HG03108 (cell line): Measurements from ENCODE around the gene PRLHR.

ENCODE experiments used
- ATAC-seq: cut with Tn5 transposase; IDR thresholded peaks from one replicate; pipeline ENCODE4 v1.9.1; 2021; ENCODE audit warnings: moderate library complexity; ENCODE audit not compliant: unreplicated experiment

PRLHR gene

DNA sequence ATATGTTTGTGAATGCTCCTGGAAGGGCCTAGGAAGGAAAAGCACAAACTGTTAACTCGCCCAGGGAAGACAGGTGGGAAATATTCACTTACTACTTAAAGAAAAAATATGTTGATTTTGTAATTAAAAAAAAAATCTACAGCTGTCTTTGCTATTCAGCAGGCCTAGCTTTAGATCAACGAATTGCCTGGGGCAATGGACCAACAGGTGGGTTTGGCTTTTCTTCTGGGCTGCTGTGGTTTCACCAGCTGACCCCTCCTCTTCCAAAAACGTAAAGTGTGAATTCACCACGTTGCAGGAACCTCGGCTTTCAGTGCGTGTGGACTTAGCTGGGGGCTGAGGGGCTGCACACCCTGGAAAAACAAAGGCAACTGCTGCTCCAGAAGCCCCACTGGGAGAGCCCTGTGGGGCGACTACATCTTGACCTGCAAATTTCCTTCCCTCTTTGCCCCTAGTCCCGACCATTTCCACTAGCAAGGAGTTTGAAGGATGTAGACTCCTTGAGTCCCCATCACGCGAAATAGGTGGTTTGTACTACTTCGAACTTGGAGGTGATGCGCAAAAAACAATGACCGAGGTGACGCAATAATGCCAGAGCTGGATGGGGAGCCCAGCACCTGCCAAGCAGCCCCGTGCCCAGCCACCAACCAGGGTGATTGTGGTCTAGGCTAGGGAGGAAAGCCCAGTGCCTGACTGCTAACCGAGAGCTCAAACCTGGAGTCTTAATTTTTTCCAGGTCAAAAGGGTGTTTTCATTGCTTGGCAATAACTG lies 7.4 kb downstream of the PRLHR start:
- ATAC-seq = no peak

DNA sequence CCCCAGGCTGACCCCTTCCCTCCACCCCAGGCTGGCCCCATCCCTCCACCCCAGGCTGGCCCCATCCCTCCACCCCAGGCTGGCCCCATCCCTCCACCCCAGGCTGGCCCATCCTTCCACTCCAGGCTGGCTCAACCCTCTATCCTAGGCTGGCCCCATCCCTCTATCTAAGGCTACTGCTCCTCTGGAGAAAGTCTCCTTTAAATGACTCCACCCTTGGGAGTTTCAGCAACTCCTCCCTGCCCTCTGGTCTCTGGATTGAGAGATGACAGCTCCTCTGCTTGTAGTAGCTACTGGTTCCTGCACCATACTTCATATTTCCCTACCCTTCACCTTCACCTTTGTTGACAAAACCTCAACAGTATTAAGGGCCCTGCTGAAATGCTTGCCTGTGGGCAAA lies 8.5 kb downstream of the PRLHR start:
- no peak for ATAC-seq

DNA sequence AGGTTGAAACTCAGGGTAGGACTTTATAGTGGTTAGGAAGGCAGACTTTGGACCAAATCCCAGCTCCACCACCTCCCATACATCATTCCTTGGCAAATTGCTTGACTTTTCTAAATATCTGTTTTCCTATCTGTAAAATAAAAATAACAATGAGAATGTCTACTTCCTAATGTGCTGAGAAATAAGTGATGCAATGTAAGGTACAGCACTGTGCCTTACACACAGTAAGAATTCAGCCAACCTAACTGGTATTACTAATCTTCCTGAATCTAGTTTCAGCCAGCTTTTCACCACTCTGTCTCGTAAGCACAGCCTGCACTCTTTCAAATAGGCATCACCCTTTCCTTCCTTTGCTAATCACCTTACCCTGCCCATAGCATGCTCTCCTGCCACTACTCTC lies 9.7 kb downstream of the PRLHR start:
- no peak for ATAC-seq

- ATAC-seq = no peak
Measured at GRCh38 chr10:118585234-118585633, 10.2 kb downstream of the PRLHR start.

- ATAC-seq = no peak
Measured at GRCh38 chr10:118584181-118584954, 11.1 kb downstream of the PRLHR start.

DNA sequence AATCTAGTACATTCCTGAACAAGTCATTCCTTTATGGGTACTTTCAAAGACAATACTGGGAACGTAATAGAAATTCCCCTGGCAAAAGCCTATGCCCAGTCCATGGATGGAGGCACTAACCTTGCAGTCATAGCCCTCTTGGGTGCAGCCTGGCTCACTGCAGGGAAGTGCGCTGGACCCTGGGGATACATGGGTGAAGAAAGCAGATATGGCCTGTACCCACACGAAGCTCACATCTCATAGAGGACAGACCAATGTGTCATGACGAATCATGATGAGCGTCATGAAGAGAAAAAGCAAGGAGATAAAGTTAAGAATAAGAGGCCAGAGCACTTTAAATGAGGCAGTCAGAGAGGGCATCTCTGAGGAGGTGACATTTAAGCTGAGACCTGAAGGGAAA lies 11.8 kb downstream of the PRLHR start:
- ATAC-seq = no peak

GRCh38 chr10:118582511-118582910 lies 12.9 kb downstream of the PRLHR start:
- no peak for ATAC-seq

DNA sequence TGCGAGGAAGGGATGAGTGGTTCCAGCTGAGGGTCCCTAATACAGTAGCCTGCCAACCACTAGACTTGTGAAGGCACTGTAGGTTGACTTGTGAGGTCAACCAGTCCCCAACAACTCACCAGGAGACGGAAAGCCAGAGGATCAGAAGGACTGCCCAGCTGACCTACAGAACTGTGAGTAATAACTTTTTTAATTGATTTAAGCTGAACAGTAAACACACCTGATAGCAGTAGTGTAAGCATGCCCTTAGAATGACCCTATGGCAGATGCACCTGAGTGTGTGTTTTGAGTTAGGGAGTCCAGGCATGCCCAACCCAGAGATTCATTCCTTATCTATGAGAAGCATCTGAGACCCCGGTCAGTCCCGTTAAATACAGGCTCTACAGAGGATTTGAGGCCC lies 14.1 kb downstream of the PRLHR start:
- no peak for ATAC-seq

GRCh38 chr10:118580702-118581101 lies 14.7 kb downstream of the PRLHR start:
- no peak for ATAC-seq

GRCh38 chr10:118573512-118573911 lies 21.9 kb downstream of the PRLHR start:
- ATAC-seq = no peak

DNA sequence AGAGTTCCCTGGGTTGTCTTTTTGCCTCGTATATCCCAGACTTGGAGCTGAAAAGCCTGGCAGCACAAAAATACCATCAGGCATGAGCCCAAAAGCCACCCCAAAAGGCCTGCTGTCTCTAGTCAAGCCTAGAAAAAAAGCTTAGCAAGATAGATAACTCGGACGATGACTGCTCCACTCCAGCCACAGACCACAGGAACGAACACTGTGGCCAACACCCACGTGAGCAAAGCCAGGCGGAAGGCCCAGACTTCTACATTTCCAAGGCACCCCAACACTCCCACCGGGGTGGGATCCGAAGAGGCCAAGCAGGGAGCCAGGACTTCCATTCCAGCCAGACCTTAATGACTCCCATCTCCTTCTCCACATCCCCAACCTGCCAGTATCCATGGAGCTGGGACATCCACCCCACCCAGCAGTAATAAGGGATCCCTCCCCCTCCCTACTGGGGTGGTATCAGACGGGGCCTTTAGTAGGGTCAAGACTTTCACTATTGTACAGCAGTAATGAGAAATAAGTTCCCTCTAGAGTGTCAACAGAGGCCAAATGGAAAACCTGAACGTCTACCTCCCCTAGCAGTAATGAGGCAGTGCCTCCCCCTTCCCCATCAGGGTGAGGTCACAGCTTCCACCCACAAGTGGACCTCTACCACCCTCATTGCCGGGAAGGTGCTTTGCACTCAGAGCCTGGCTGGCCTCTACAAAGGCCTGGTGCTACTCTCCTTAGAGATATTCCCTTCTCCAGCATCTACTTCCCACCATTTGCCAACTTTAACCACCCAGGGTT lies 23.0 kb downstream of the PRLHR start:
- no peak for ATAC-seq

DNA sequence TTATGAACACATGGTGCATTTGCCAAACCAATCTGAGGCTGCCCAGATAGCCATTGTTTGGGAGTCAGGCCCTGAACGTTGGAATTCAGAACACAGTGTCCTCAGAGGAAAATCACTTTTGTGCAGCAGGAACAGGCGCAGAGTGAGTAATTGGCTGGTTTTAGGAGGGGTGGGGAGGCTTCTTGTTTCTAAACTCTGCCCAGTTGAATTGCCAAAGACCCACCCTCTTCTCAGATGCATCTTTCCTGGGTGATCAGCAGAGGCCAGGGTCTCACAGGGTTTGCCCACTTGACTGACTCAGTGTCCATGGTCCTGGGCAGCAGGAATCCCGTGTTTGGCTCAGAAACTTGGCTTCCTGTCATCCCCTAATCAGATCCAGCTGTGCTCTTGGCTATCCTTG lies 24.3 kb downstream of the PRLHR start:
- no peak for ATAC-seq

DNA sequence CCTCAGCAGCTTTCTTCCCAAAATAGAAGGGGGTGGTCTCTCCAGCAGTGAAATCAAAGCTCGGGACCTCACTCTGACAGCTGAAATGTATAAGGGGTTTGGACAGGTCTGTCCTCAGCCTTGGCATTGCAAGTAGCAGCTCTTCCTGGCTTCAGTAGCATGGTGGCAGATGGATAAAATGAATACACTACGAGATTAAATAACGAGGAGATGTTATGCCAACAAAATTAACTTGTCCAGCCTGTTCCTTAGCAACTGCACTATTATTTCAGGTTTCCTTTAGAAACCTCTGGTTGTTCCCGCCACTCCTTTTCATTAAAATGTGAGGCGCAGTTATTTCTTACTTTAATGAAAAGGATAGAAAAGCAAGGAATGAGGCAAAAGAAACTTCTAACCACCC lies 24.9 kb downstream of the PRLHR start:
- no peak for ATAC-seq

DNA sequence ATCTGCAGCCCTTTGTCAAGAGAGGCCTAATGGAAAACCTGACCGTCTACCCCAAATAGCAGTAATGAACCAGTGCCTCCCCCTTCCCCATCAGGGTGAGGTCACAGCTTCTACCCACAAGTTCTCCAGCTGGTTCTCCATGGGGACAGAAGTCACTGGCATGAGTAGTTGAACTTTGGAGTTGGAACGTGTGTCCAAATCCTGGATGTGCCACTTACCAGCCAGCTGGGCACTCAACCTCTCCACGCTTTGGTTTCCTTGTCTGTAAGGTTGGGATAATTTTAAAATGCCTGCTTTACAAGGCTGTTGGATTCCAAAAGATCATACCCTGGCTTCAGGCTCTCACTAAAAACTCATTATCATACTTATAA lies 25.6 kb downstream of the PRLHR start:
- no peak for ATAC-seq

DNA sequence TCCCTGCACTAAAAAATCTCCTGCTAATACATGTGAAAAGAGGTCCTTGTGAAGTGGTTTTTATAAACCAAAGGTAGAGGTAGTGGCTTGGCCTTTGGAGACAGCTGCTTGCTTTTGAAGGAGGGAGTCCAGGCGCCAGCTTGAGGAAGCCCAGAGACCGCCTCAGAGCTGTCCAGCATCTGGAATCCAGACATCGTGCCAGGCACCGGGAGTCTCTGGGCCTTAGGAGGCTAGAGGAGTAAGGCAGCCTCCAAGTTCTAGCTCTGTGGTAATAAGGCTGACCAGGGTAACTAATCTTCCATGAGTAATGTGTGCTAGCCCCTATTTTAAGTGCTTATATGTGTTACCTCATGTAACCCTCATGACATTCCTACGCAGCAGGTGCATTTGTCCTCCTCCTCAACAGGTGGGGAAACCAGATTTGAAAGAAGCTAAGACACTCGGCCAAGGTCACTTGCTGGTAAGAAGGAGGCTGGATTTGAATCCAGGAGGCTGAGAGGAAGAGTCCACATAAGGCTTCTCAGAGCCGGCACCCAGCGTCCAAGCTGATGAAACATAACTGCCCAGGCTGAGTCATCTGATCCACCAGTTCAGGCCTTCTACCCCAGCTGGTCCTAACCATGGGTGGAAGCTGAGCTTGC lies 26.1 kb downstream of the PRLHR start:
- ATAC-seq = no peak

DNA sequence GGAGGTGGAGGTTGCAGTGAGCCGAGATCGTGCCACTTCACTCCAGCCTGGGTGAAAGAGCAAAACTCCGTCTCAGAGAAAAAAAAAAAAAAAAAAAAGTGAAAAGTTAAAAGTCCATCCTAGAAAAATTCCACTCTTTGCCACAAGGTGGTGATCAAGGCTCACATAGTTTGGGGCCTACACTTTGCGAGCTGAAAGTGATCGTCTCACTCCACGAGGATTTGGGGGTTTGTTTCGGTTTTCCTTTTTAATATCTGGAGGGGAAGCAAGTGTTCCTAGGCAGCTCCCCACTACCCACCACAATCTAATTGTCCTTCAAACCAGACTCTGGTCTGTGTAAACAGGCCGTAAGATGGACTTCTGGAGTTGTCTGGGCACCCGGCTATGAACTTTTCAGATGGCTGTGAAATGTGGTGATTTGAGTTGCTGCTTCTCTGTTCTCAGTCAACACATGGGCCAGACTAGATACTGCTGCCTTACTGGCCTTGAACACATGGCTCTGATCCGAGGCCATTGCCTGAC lies 27.1 kb downstream of the PRLHR start:
- no peak for ATAC-seq

DNA sequence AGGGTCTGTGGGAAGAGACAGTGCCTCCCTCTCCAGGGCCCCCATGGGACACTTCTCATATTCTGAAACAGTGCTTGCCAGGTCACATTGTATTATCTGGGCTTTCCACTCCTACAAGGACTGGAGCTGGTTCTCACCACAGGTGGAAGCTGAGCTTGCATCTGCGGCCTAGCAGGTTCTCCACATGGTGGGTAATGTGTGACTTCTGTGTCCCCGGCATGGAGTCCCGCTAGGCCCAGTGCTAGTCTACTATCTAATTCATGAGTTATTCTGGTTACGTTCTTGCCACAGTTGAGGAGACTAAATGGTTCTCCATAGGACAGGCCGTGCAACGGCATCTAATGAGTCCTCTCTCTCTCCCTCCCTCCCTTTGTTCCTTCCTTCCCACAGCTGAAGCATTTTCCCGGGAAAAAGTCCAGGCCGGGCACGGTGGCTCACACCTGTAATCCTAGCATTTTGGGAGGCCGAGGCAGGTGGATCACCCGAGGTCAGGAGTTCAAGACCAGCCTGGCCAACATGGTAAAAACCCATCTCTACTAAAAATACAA lies 27.7 kb downstream of the PRLHR start:
- no peak for ATAC-seq

DNA sequence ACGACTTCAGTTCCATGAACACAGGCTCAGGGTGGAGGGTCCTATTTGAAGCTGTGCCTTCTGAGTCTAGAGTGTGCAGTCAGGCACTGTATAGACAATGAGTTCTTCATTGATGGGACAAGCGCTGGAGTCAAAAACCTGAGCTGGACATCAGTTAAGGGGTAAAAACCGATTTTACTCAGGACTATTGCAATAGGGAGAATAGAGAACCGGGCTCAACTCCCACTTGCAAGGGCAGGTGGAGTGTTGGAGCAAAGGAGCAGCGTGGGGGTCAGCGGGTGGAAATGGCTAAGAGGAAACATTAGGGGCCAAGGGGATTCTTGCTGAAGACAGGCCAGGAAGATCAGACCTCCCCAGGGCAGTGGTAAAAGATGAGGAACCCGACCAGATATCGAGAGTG lies 28.5 kb downstream of the PRLHR start:
- ATAC-seq = no peak

DNA sequence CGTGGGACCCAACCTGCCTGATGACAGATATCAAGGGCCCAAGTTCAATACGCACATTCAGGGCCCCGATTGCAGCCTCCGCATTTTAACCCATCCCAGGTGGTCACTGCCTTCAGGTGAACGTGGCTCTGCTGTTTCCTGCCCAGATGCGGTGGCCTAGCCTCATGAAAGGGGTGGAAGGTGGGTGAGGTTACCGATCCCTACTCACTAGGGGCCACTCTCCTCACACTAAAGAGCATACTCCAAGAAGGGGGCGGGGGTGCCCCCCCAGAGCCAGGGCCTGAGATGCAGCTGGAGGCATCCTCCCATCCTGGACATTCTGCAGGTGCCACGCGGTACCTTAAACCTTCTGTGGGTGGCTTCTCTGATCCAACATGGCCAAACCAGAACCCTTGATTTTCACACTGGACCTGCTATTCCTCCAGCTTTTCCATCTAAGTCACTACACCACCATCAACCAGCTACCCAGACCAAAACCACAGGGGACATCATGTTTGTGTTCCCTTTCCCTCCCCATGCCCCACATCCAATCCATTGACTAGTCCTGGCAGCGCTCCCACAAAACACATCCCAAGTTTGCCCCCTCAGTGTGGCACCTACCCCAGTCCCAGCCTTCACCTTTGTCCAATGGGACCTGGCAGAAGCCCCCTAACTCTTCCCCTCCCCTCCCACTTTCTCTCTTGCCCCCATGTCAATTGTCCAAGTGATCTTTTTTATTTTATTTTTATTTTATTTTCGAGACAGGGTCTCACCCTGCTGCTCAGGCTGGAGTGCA lies 30.0 kb downstream of the PRLHR start:
- no peak for ATAC-seq

DNA sequence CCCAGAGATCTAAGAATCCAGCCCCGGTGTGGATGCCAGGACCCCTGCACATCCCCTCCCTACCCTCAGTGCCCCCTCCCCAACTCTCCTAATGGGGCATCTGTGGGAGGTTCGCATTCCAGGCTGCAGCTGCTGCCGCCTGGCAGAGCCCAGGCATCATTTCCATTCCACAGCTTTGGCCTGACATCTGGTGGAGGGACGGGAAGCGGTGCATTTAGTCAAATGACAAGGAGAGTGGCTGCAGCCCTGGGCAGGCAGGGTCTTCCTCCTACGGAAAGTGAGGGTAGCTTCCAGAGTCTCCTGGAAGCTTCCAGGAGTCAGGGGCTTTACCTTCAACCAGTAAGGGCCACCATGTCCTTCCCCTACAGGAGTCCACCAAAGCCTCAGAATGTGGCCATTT lies 30.8 kb downstream of the PRLHR start:
- ATAC-seq = no peak
